CD4-positive, alpha-beta T cell treated with Interleukin-6 for 4 hours (primary cell): ENCODE measurements around the gene NUP205.

Source experiments
- DNase-seq: peaks from one replicate; pipeline ENCODE4 v3.0.0-alpha.2; 2020; ENCODE audit warnings: mixed read lengths

The NUP205 gene, protein sequence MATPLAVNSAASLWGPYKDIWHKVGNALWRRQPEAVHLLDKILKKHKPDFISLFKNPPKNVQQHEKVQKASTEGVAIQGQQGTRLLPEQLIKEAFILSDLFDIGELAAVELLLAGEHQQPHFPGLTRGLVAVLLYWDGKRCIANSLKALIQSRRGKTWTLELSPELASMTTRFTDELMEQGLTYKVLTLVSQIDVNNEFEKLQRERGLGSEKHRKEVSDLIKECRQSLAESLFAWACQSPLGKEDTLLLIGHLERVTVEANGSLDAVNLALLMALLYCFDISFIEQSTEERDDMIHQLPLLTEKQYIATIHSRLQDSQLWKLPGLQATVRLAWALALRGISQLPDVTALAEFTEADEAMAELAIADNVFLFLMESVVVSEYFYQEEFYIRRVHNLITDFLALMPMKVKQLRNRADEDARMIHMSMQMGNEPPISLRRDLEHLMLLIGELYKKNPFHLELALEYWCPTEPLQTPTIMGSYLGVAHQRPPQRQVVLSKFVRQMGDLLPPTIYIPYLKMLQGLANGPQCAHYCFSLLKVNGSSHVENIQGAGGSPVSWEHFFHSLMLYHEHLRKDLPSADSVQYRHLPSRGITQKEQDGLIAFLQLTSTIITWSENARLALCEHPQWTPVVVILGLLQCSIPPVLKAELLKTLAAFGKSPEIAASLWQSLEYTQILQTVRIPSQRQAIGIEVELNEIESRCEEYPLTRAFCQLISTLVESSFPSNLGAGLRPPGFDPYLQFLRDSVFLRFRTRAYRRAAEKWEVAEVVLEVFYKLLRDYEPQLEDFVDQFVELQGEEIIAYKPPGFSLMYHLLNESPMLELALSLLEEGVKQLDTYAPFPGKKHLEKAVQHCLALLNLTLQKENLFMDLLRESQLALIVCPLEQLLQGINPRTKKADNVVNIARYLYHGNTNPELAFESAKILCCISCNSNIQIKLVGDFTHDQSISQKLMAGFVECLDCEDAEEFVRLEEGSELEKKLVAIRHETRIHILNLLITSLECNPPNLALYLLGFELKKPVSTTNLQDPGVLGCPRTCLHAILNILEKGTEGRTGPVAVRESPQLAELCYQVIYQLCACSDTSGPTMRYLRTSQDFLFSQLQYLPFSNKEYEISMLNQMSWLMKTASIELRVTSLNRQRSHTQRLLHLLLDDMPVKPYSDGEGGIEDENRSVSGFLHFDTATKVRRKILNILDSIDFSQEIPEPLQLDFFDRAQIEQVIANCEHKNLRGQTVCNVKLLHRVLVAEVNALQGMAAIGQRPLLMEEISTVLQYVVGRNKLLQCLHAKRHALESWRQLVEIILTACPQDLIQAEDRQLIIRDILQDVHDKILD (N-terminal part only)

DNA sequence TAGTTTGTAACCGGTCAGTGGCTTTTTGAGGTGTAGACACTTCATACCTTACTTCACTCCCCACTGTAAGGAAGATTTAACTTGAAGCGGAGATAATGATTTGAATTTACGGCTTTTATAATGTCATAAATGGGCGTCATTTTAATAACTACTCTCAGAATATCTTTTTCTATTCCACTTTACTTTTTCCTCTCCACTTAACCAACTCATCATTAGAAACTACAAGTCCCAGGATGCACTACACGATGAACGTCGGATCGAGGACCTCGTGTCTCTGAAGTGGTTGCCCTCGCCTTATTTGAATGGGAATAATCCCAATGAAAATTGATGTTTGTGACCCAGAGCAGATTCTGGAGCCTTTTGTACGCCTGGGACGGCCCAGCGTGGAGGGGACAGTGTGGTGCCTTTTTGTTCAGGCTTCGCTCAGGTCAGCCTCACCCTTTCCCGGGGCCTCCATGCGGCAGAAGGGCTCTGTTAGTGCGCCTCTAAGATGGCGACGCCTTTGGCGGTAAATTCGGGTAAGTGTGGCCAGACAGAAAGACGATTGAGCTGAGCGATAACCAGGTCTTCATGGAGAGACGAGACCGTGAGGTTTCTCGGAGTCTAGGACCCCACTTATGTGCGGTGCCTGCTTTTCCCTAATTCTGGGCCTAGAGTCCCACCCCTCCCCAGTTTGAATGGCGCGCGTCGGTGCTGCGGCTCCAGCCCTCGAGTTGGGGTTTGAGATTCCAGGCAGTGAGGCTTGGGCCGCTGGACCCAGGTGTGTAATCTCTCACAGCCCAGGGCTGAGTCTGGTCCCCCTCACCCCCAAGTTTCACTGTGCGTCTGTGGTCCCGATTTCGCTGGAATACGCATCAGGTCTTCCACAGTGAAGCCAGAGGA lies at the start of gene NUP205:
TSS of gene NUP205 (plus strand) at position 463 of the 882 bp plus-strand sequence. CDS start at position 491, 28 bp downstream.
- peak; percentile 75 for DNase-seq

DNA sequence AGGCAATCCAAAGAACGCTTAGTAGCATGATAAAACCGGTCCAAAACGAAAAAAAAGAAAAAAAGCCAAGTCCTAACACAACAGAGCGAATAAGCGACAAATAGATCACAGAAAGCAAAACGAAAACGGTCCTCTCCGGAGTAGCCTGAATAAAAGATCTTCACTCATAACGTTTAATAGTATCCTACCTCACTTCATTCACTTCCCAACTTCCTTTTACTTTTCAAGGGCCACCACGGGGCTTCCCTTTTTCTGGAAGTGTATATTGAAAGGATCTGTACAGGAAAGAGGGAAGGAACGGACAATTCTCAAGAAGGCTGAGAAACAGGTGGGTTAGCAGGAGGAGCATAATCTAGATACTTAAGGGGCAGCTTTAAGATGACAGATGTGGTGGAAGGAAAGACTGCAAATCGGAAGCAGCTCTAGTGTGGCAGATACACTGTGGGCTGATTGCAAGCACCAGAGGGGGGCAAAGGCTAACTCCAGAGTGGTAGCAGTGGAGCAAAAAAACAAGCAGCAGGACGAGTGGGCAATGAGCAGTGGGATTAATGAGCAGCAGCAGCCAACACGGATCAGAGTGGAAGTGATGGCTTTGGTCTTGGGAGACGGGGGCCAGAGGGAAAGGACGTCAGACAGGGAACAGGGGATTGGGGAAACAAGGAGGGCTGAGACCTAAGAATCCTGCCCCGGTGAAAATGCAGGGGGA lies 48.7 kb upstream of the NUP205 start:
- DNase-seq = peak; percentile 25

DNA sequence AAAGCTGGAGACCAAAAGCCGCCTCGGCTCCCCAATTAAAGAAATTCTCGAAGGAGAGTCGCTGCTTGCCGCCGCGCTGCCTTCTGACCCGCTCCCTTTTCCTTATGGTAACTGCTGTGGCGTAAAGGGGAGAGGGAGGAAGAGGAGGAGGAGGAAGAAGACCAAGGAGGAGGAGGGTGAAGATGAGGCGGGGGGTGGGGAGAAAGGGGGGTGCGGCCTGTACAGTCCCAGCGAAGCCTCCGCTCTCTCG lies 48.2 kb upstream of the NUP205 start:
- no peak for DNase-seq

DNA sequence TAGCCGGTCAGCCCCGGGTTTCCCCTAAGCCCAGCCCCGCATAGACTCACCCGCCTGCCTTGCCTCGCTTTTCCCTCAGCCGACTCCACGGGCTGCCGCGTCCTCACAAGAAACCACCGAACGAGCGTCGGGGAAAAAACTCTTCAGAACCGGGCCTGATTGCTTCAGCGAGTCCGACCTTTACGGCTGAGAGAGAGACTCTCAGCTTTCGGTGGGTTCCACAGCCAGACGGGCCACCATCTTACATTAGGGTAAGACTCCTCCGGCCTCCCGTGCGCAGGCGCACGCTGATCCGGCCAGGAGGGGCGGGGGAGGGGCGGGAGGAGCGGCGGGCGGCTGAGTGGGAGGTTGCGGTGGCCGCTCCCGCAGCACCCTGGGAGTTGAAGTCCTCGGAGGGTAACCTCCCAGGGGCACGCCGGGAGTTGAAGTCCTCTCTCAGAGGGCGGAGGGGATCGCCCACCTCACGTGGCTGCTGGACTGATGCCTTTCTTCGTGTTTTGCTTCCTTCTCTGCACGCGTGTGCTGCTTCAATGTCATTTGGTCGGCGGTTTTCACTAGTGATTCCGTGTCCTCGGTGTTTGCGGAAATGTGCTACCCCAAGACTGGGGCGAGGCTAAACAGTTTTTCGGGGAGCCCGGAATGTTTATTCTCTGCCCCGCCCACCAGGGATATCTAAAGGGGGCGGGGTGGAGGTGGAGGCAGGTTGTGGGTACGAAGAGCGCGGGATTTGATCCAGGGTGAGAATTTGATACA lies 47.7 kb upstream of the NUP205 start, which contains the start of gene CNOT4:
TSS of gene CNOT4 (minus strand) at position 264 of the 753 bp plus-strand sequence. CDS start 71,771 bp downstream, outside the sequence.
- DNase-seq = peak; percentile 98

DNA sequence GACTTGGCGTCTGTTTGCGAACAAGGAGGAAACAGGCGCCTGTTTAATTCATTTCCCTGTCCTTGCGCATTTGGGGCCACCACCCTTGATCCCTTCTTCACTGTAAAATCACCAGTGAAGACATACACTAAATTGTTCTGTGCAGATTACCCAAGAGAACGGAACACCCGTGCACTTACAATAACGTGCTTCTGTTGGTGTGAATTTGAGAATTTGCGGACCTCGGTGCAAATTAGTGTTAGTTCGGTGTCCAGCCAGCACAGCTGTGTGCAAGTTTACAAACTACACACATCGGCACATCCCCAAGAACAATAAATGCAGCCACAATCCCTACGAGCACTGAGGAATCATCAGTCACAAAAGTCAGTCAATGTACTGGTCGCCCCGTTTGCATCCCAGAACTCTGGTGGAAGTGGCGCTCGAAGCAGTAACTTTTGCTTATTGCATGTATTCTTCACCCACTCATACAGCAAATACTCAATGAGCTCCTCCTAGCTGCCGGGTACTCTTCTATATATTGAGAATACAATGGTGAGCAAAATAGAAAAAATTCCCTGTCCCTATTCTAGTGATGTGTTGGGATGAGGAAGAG lies 47.0 kb upstream of the NUP205 start:
- DNase-seq = no peak

DNA sequence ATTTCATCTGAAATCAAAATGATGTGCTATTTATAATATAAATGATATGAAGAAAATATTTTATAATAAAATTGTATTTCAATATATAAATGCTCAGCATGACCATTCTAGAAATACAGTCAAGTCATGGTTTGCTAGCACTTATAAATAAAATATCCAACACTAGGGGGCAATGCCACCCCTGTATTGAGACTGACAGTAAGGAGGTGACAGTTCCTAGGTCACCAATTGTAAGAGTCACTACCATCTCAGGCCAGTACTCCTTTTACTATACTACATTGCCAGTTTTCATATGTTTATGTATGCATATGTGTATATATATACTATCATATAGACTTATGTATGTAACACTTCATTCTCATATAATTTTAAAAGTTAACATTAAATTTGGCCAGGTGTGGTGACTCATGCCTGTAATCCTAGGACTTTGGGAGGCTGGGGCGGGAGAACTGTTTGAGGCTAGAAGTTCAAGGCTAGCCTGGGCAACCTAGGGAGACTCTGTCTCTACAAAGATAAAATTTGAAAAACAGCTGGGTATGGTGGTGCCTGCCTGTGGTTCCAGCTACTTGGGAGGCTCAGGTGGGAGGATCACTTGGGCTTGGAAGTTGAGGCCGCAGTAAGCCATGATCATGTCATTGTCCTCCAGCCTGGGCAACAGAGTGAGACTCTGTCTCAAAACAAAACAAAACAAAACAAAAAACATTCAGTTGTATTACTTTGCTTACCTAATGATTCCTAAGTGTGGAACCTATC lies 45.4 kb upstream of the NUP205 start:
- DNase-seq = peak; percentile 36

DNA sequence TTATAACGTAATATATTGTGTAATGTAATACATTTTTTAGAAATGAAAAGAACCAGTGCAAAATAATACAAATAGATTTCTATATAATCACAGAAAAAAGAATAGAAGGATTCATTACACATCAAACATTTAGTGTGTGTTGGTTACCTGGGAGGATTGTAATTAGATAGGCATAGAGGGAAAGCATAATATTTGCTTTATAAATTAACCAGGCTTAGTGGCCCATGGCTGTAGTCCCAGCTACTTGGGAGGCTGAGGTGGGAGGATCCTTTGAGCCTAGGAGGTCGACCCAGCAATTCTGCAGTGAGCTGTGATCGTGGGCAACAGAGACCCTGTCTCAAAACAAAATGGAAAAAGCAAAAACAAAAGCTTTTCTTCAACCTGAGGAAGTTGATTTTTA lies 42.9 kb upstream of the NUP205 start:
- DNase-seq = no peak

DNA sequence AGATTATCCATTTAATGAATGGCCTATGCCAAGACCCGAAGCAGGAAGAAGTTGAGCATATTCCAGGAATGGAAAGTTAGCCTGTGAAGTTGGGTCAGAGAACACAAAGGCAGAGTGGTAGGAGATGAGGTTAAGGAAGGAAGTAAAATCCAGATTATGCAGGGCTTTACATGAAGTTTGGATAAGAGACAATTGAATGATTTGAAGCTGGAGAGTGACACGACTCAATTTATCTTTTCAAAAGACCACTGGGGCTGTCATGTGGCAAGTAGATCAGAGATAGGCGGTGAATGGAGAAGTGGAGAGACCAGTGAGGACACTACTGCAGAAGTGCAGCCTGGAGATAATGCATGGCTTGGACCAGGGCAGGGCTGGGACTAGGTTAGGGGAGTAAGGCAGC lies 40.7 kb upstream of the NUP205 start:
- DNase-seq = no peak

DNA sequence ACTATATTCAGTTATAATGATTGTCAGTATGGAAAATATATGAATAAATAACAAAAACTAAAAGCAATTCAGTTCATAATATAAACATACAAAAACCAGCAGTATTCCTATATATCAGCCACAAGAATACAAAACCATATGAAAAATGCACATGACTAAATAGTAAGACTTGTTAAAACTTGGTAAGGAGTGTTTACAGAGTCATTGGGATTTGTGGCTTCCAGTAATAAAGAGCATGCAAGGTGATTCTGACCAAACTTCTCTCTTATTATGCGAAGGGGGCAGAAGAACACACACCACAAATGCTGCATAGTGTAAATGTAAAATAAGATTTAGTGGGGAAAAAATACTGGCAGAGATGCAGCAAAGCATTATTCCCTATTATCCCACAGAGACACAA lies 39.0 kb upstream of the NUP205 start:
- DNase-seq = no peak

DNA sequence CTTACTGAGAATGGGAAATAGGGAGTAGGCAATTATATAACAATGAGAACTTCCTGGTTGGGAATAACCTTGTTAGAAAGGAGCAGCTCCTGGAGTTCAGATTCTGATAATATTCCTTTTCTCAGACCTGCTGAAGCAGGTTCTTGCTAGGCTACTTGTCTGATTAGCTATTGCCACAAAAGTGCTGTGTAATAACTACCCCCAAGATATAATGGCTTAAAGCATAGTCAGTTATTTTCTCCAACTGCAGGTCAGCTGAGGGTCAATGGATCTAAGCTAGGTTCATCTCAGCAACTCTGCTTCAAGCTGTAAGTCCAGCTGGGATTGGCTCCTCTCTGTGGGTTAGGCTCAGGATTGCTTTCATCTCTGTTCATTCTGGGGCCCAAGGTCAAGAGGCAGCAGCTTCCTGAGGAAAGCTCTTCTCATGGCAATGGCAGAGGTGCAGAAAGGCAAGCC lies 38.5 kb upstream of the NUP205 start:
- DNase-seq = no peak

DNA sequence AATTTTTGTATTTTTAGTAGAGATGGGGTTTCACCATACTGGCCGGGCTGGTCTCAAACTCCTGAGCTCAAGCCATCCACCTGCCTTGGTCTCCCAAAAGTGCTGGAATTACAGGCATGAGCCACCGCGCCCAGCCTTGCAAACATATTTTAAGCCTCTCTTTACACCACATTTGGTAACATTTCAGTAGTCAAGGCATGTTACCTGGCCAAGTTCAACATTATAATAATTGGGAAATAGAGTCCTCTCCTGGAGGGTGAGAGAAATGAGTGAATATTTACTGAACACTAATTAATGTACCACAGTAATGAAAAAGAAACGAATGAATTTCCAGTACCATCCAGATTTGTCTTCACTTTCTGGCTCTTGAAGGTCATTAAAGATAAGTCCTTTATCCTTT lies 37.8 kb upstream of the NUP205 start:
- DNase-seq = no peak

DNA sequence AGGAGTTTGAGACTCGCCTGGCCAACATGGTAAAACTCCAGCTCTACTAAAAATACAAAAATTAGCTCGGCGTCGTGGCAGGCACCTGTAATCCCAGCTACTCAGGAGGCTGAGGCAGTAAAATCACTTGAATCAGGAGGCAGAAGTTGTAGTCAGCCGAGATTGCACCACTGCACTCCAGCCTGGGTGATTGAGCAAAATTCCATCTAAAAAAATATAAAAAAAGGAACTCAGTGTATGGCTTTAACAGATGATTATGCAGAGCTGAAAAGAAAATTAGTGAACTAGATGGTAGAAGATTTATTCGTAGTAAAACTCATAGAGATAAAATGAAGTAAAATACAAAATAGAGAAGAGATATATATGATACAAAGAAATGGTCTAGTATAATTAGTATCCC lies 35.2 kb upstream of the NUP205 start:
- DNase-seq = no peak

DNA sequence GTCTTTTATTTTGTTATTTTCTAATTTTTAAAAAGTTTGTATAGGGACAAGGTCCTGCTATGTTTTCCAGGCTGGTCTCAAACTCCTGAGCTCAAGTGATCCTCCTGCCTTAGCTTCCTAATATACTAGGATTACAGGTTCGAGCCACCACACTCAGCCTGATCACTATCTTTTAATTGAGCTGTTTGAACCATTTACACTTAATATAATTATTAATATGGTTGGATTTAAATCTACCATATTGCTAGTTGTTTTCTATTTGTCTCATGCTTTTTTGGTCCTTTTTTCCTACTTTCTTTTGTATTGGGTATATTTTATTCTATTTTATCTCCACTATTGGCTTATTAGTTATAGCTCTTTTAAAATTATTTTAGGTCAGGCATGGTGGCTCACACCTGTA lies 34.6 kb upstream of the NUP205 start:
- no peak for DNase-seq

DNA sequence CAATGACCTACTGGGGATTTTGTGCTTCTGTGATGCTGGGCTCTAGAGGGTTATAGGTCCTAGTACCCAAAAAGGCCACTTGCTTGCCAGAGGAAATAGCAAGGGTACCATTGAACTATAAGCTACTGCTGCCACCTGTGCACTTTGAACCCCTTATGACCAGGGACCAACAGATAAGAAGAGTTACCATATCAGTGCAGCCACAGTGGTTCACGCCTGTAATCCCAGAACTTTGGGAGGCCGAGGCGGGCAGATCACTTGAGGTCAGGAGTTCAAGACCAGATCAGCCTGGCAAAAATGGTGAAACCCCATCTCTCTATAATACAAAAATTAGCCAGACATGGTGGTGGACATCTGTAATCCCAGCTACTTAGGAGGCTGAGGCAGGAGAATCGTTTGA lies 32.3 kb upstream of the NUP205 start:
- no peak for DNase-seq

DNA sequence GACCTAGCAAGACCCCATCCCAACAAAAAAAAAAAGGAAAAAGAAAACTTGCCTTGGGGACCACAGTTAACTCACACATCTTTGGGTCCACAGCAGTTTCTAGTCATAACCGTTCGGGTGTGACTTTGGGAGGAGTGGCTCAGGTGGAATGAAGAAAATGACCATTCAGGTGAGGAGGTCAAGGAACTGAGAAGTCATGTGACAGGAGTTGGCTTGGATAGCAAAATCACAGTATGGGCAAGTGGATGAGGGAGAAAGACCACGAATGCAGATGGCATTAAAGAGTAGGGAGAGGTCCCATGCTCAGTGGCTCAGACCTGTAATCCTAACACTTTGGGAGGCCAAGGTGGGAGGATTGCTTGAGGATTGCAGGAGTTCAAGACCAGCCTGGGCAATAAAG lies 30.7 kb upstream of the NUP205 start:
- no peak for DNase-seq

DNA sequence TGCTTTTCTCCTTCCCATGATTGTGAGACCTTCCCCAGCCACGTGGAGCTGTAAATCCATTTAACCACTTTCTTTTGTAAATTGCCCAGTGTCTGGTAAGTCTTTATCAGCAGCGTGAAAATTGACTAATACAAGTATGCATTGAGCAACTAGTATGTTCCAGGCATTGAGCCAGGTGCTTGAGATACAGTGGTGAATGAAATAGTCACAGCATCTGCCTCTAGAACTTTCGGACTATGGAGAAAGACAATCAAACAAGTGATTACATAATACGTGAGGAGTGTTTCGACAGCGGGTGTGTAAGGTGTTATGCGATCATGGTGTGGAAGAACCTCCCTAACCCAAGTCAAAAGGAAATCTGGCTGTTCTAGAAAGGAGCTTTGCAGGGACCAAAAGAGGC lies 21.6 kb upstream of the NUP205 start:
- no peak for DNase-seq

DNA sequence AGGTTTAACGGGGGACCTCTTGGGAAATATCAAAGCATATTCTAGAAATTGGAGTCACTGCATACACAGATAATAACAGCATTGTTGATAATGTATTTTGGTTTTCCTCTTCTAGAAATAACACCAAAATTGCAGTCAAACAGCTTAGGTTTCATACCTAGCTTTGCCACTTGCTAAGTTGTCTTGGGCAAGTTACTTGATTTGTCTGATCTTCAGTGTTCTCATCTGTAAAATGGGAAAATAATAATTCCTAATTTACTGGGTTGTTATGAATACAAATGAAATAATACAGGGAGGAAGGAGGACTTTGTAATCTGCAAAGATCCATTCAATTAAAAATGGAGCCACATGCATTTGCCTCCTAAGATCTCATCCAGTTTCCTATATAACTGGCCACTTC lies 20.3 kb upstream of the NUP205 start:
- no peak for DNase-seq

DNA sequence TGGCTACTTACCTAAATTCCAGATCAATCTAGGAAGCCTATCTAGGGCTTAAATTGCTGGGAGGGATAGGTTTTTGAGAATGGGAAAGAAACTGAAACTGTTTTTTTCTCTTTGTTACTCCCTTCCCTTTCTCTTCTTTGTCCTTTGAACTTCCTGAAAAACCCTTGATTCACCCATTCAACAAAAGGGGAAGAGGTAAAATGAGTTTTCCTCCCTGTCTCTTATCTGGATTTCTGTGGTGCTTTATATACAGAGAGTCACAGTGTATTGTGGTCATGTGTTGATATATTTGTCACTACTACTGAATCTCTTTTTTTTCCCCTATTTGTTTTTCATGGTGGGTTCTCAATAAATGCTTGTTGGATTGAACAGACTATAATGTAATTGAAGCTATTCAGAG lies 19.8 kb upstream of the NUP205 start:
- DNase-seq = no peak

DNA sequence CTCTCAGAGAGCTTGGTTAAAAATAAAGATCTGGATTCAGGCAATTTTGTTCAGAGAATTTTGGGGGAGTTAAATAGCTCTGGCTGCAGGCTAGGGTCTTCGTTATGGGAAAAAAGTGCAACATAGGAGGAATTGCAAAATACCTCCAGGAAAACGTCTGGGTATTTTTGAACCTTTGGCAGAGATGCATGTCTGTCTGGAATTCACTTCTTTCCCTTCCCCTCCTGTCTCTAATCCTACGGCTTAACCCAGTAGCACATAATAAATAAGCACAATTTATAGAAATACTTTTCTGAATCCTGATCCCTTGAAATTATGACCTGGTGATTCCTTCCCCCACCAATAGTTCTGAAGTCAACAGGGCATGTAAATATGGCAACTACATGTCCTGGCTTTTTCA lies 19.3 kb upstream of the NUP205 start:
- DNase-seq = no peak

DNA sequence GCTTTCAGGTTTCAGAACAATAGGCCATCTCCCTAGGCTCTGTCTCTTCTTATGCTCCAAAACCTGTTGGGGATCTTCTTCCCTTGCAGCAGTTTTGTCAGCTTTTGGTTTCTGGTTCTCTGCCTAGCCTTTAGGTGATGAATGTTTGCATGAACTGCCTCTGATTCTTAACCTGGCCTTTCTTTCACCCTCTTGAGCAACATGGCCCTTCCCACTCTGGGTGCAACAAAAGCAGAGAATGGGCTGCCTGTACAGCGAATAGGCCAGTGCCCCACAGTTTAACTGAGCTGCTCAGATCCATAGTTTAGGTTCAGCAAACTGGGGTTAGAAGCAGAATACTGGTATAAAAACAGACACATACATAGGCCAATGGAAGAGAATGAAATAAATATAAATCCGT lies 18.1 kb upstream of the NUP205 start:
- DNase-seq = no peak
